HG03025 (cell line): ENCODE measurements around the gene DPF3.

ENCODE experiments used
- ATAC-seq: cut with Tn5 transposase; IDR thresholded peaks from one replicate; pipeline ENCODE4 v1.9.1; 2021; ENCODE audit warnings: mild to moderate bottlenecking, moderate library complexity; ENCODE audit not compliant: unreplicated experiment, low FRiP score

The DPF3 gene

GRCh38 chr14:72583316-72584272, 310.3 kb downstream of the DPF3 start:
- no peak for ATAC-seq

- ATAC-seq, result no peak
Observed at GRCh38 chr14:72582582-72582981, 311.3 kb downstream of the DPF3 start.

GRCh38 chr14:72578514-72578913, 315.4 kb downstream of the DPF3 start:
- no peak for ATAC-seq

- no peak for ATAC-seq
Observed at GRCh38 chr14:72577521-72577920, 316.4 kb downstream of the DPF3 start.

DNA sequence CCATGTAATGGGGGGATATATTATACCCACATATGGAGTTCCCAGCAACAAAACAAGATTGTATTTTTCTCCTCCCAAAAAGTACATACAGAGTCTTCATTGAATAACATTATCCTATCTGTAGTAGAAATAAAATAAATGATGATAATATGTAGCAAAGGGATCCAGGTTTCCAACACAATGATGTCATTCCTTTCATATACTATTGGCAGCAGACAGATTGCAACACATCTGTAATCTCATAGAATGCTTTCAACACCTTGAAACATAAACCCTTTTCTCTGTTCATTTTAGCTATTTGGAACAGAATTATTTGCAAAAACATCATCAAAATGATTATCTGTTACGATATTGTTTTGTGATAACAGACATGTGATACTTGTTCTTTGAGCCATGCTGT, 317.6 kb downstream of the DPF3 start:
- ATAC-seq, result no peak

DNA sequence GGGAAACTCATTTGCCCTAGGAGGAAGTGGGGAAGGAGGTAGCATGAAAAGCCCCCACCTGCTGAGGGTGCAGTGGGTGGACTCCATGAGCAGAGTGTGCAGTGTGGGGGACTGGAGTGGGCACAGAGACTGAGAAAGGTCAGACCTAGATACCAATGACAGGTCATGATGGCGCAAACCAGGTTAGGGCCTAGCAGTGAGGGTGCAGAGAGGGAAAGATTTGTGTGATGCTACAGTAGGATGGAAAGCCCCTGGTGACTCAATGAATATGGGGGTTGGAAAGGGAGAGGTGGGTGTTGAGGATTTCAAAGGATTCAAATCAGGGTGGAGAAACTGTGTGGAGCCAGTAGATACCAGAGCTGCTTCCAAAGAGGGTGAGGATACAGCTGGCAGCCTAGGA, 319.2 kb downstream of the DPF3 start:
- no peak for ATAC-seq

- no peak for ATAC-seq
Observed at GRCh38 chr14:72573725-72574417, 320.0 kb downstream of the DPF3 start.
